GM23248 (cell line): Measurements from ENCODE around the gene ZNF143. TPM values are rescaled to one million over a fixed set of nuclear protein-coding genes. Genes with fewer than 3 reads are reported as not detected.

Source experiments
- DNase-seq: peaks from one replicate; pipeline ENCODE4 v3.0.0-alpha.2; 2015
- H2AFZ ChIP-seq: fragments of 200-600 bp; sonication (generic); 2 replicates; pipeline ENCODE4 v1.6.1; 2016; ENCODE audit warnings: antibody characterized with exemption
- H3F3A ChIP-seq: fragments of 200-600 bp; sonication (generic); 2 replicates; pipeline ENCODE4 v1.6.1; 2016; ENCODE audit warnings: mild to moderate bottlenecking, antibody characterized with exemption, mixed run types; ENCODE audit not compliant: insufficient read depth
- H3K27ac ChIP-seq: fragments of 200-600 bp; sonication (generic); 2 replicates; pipeline ENCODE4 v1.5.1; 2016; ENCODE audit warnings: mild to moderate bottlenecking
- H3K27me3 ChIP-seq: fragments of 200-600 bp; sonication (generic); replicated peaks from 2 replicates; pipeline ENCODE4 v1.6.1; 2016; ENCODE audit warnings: mild to moderate bottlenecking; ENCODE audit not compliant: insufficient read depth
- H3K36me3 ChIP-seq: fragments of 200-600 bp; sonication (generic); 2 replicates; pipeline ENCODE4 v1.6.1; 2016; ENCODE audit warnings: low read depth, mild to moderate bottlenecking
- H3K4me1 ChIP-seq: fragments of 200-600 bp; sonication (generic); 2 replicates; pipeline ENCODE4 v1.6.1; 2016; ENCODE audit warnings: mild to moderate bottlenecking; ENCODE audit not compliant: insufficient read depth
- H3K4me2 ChIP-seq: fragments of 200-600 bp; sonication (generic); one replicate; pipeline ENCODE4 v1.6.1; 2016; ENCODE audit warnings: mild to moderate bottlenecking; ENCODE audit not compliant: unreplicated experiment
- H3K4me3 ChIP-seq: fragments of 200-600 bp; sonication (generic); 2 replicates; pipeline ENCODE4 v1.5.1; 2016; ENCODE audit warnings: mild to moderate bottlenecking
- H3K79me2 ChIP-seq: fragments of 200-600 bp; sonication (generic); 2 replicates; pipeline ENCODE4 v1.6.1; 2016; ENCODE audit warnings: mild to moderate bottlenecking; ENCODE audit not compliant: insufficient read depth
- H3K9ac ChIP-seq: fragments of 200-600 bp; sonication (generic); 2 replicates; pipeline ENCODE4 v1.6.1; 2016; ENCODE audit warnings: mild to moderate bottlenecking
- H3K9me2 ChIP-seq: fragments of 200-600 bp; sonication (generic); 2 replicates; pipeline ENCODE4 v1.6.1; 2016; ENCODE audit warnings: mixed run types, mild to moderate bottlenecking, moderate library complexity; ENCODE audit not compliant: insufficient read depth
- H3K9me3 ChIP-seq: fragments of 200-600 bp; sonication (generic); one replicate; pipeline ENCODE4 v1.6.1; 2017; ENCODE audit warnings: low read depth
- H4K20me1 ChIP-seq: fragments of 200-600 bp; sonication (generic); 2 replicates; pipeline ENCODE4 v1.6.0; 2016; ENCODE audit not compliant: insufficient read depth
- EZH2 ChIP-seq: fragments of 200-600 bp; sonication (generic); IDR thresholded peaks from 2 replicates; pipeline ENCODE4 v1.6.1; 2018; ENCODE audit warnings: antibody characterized with exemption, mild to moderate bottlenecking; ENCODE audit not compliant: insufficient read depth, poor library complexity, severe bottlenecking
- EZH2phosphoT487 ChIP-seq: fragments of 200-600 bp; sonication (generic); IDR thresholded peaks from 2 replicates; pipeline ENCODE4 v1.6.1; 2018; ENCODE audit warnings: antibody characterized with exemption, moderate library complexity, mild to moderate bottlenecking, low read depth; ENCODE audit not compliant: insufficient read depth
- WGBS, 2 experiments: methylation state at CpG; one replicate each; pipeline ENCODE4 v1.1.6; 2015 to 2017; ENCODE audit warnings: low lambda C conversion rate in 2 of 2, low coverage in 1 of 2; ENCODE audit errors: missing lambda C conversion rate in 2 of 2; 5-methylcytosine and 5-hydroxymethylcytosine counted together
- in situ Hi-C: fragments of 300-500 bp; cut with MboI; formaldehyde crosslinking; loops from 2 replicates; pipeline ENCODE4 v1.15.0; 2020
- polyA plus RNA-seq: library from polyadenylated mRNA; unstranded; fragments of >200 nt; fragmentation: Nextera tagmentation; extraction: Ambion mirVana; gene quantifications from 2 replicates; pipeline ENCODE4 v1.2.1, GENCODE V29; 2016
- total RNA-seq: library from RNA; depleted of rRNA; stranded (reverse); fragments of >200 nt; shearing (Covaris generic); gene quantifications from 2 replicates; pipeline ENCODE4 v1.2.3, GENCODE V29; 2014

Gene ZNF143
- total and polyA plus RNA-seq, 2 experiments from 2014 or later, result 16.7 to 20.5 TPM

DNA sequence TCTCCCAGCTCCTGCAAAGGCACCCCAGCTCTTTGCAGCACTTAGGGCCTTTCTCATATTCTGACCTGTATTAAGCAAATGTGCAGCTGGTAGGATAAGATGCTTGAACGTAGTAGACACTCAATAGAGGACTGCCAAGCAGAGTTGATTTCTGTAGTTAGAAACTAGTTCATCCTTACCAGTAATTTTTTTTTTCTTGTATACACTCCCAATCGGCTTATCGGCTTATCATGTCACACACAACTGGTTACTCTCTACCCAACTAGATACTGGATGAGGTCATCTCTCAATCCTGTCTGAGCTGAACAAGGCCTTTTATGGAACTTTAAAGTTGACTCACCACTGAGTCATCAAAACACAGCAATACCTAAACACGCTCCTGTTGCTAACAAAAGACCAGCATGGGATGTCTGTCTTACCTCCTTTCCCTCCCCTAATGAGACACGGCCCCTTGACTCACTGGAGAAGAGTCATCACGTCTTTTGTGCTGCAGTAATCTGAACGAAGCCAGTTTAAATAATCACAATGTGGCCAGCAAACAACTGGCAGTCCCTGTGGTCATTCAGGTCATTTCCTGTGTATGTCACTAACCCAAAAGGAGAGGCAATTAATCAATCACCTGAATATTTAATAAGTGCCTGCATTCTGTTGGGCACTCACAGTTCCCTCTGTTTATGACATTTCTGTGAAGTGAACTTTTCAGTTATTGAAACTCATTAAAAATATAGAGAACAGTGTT lies 105.2 kb downstream of the ZNF143 start:
- 2% methylated on average over 7 of the region's 7 CpGs for WGBS, 2 experiments
- in situ Hi-C loops, result no loop called here
- Histone ChIP-seq H3K9me3 (no peaks in the 10 kb centered on the region), H2AFZ (0 out of 2 replicates have a peak overlapping the region, but pooled peaks have one; percentile 23), H3K9me2 (no peaks in the 10 kb centered on the region), H3K79me2 (no peaks in the 10 kb centered on the region), H3K4me2 (peak overlapping the region; percentile 48), H3K4me3 (peak overlapping the region; percentile 17; the same call in 1 of the 2 replicates), H3K4me1 (peaks cover 40% of the 10 kb centered on the region), H3K27ac (peak overlapping the region; percentile 99), H3K9ac (peak overlapping the region; percentile 78), H3F3A (peaks cover 28% of the 10 kb centered on the region), H3K27me3 (no peaks in the 10 kb centered on the region), H3K36me3 (no peaks in the 10 kb centered on the region), H4K20me1 (no peaks in the 10 kb centered on the region)
- no peak for TF ChIP-seq EZH2phosphoT487
- no peak for TF ChIP-seq EZH2
- DNase-seq, result peak; percentile 99

DNA sequence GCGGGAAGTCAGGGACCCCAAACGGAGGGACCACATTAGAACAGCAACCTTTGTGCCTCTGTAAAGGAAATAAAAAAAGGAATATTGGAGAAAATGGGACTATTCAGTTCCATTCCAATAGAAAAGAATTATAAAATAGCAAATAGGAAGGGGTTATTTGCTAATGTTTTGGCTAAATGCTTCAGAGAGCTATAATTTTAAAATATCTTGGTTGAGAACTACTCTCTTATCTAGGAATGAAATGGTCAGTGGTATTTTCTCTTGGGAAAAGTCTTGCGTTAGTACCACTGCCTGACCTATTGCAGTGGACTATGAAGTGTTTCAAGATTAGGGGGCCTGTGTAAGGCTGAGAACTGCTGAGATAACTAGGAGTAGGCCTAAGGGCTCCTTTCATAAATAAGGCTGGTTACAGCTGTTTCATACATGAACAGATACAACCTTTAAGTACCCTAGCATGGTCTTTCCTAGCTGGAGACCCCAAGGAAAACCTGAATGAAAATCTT lies 105.8 kb downstream of the ZNF143 start:
- H3K27ac ChIP-seq, result peak overlapping the region; percentile 99
- no peaks in the 10 kb centered on the region for H3K9me3 ChIP-seq
- DNase-seq, result peak; percentile 38
- H3K4me3 ChIP-seq, result 0 out of 2 replicates have a peak overlapping the region, but pooled peaks have one; percentile 12
- TF ChIP-seq EZH2 (no peak), EZH2phosphoT487 (no peak)
- in situ Hi-C loops, result no loop called here
- peaks cover 40% of the 10 kb centered on the region for H3K4me1 ChIP-seq
- H3F3A ChIP-seq, result peaks cover 28% of the 10 kb centered on the region
- H3K79me2 ChIP-seq, result no peaks in the 10 kb centered on the region
- H3K4me2 ChIP-seq, result peak overlapping the region; percentile 48
- WGBS, 2 experiments, result 82 to 84% methylated on average over 3 of the region's 3 CpGs
- no peaks in the 10 kb centered on the region for H4K20me1 ChIP-seq
- peak overlapping the region; percentile 78 for H3K9ac ChIP-seq
- no peak overlapping the region for H2AFZ ChIP-seq
- H3K36me3 ChIP-seq, result no peaks in the 10 kb centered on the region
- H3K27me3 ChIP-seq, result no peaks in the 10 kb centered on the region
- no peaks in the 10 kb centered on the region for H3K9me2 ChIP-seq

DNA sequence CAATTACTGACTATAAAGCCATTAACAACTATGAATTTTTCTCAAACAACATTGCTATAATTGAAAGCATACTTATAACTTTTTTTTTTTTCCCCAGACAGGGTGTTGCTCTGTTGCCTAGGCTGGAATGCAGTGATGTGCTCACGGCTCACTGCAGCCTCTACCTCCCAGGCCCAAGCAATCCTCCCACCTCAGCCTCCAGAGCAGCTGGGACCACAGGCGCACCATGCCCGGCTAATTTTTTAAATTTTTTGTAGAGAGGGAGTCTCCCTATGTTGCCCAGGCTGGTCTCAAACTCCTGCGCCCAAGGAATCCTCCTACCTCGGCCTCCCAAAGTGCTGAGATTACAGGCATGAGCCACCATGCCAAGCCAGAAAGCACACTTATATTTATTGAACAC lies 106.6 kb downstream of the ZNF143 start:
- in situ Hi-C loops, result no loop called here
- Histone ChIP-seq H3K27ac (peak overlapping the region; percentile 99), H2AFZ (no peak overlapping the region), H3K27me3 (no peaks in the 10 kb centered on the region), H3F3A (peaks cover 28% of the 10 kb centered on the region), H3K9ac (peak overlapping the region; percentile 78), H3K4me2 (no peak overlapping the region), H3K9me3 (no peaks in the 10 kb centered on the region), H4K20me1 (no peaks in the 10 kb centered on the region), H3K4me1 (peaks cover 43% of the 10 kb centered on the region), H3K79me2 (no peaks in the 10 kb centered on the region), H3K36me3 (no peaks in the 10 kb centered on the region), H3K9me2 (no peaks in the 10 kb centered on the region), H3K4me3 (no peak overlapping the region)
- 83 to 86% methylated on average over 5 of the region's 5 CpGs for WGBS, 2 experiments
- no peak for DNase-seq
- TF ChIP-seq EZH2phosphoT487, result no peak

DNA sequence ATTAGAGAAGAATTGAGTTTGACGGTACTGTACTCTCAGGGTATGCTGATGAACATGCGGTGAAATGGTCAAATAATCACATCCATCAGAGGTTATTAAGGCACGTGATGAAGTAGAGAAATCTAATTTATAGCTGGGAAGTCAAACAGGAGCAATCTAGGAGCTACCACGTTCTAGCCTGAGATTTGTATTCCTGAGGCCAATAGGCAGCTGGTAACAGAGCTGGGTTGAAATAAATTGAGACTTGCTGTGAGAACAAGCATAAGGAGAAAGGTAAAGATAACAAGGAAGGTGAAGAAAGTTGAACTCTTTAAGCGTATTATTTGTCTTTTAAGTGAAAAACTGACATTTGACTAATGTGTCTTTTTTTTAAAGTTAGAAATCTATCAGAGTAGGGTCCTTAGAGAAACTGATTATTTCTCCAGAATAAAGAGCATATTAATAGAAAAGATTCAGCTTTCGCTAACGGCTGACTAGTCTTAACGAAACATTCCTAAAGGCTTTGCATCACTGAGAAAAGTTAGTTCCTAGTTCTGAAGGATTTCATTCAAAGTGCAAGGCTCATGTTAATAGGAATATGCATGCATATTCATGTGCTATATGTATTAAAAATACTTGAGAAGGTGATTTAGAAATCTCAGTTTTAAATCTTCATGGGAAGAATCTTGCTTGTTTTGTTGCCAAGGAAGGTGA lies 107.5 kb downstream of the ZNF143 start:
- no peaks in the 10 kb centered on the region for H3K36me3 ChIP-seq
- peak overlapping the region; percentile 25; the same call in 1 of the 2 replicates for H2AFZ ChIP-seq
- H3K27me3 ChIP-seq, result no peaks in the 10 kb centered on the region
- no peaks in the 10 kb centered on the region for H3K9me2 ChIP-seq
- peak overlapping the region; percentile 58 for H3K4me3 ChIP-seq
- peak overlapping the region; percentile 90 for H3K4me2 ChIP-seq
- H3K9me3 ChIP-seq, result no peaks in the 10 kb centered on the region
- peaks cover 45% of the 10 kb centered on the region for H3K4me1 ChIP-seq
- H4K20me1 ChIP-seq, result no peaks in the 10 kb centered on the region
- TF ChIP-seq EZH2phosphoT487 (no peak), EZH2 (no peak)
- H3K27ac ChIP-seq, result peak overlapping the region; percentile 99
- peak; percentile 72 for DNase-seq
- WGBS, 2 experiments, result 32 to 38% methylated on average over 8 of the region's 8 CpGs
- peak overlapping the region; percentile 93 for H3K9ac ChIP-seq
- H3K79me2 ChIP-seq, result no peaks in the 10 kb centered on the region
- peaks cover 28% of the 10 kb centered on the region for H3F3A ChIP-seq
- in situ Hi-C loops, result no loop called here
